Subcutaneous abdominal adipose tissue (tissue), 5 donors: Measurements from ENCODE around the gene LRRC51.
"Not testable (repeated sequence)": the region's sequence is repeated elsewhere in the genome, so short reads cannot be mapped to it uniquely, and the experiment has no call there.

Source experiments
- H3K27ac ChIP-seq: one replicate; pipeline ENCODE4 v1.7.0; 2013; ENCODE audit warnings: low read depth, mild to moderate bottlenecking, inconsistent platforms, low read length, moderate library complexity
- H3K27me3 ChIP-seq, 5 donors: one replicate each; pipeline ENCODE4 v1.7.0; 2013; ENCODE audit warnings: low read length in 5 of 5, inconsistent platforms in 1 of 5; ENCODE audit not compliant: control insufficient read depth in 5 of 5, insufficient read depth in 4 of 5
- H3K36me3 ChIP-seq, 5 donors: one replicate each; pipeline ENCODE4 v1.7.0; 2013; ENCODE audit warnings: low read length in 5 of 5; ENCODE audit not compliant: control insufficient read depth in 5 of 5, insufficient read depth in 5 of 5
- H3K4me1 ChIP-seq, 5 donors: one replicate each; pipeline ENCODE4 v1.7.0; 2013; ENCODE audit warnings: low read length in 5 of 5, mild to moderate bottlenecking in 3 of 5, moderate library complexity in 1 of 5; ENCODE audit not compliant: control insufficient read depth in 5 of 5, insufficient read depth in 5 of 5
- H3K4me3 ChIP-seq, 5 donors: one replicate each; pipeline ENCODE4 v1.7.0; 2013; ENCODE audit warnings: low read length in 5 of 5, low read depth in 1 of 5
- H3K9ac ChIP-seq, 5 donors: one replicate each; pipeline ENCODE4 v1.7.0; 2013; ENCODE audit warnings: low read length in 5 of 5, mild to moderate bottlenecking in 4 of 5, moderate library complexity in 3 of 5
- H3K9me3 ChIP-seq, 5 donors: one replicate each; pipeline ENCODE4 v1.7.0; 2013; ENCODE audit warnings: low read length in 5 of 5; ENCODE audit not compliant: control insufficient read depth in 5 of 5
- donor health status: healthy.
- donor health status: healthy.
- donor health status: healthy.
- donor health status: healthy.
- donor health status: healthy.

Gene LRRC51

GRCh38 chr11:72135891-72136683 is 55.4 kb downstream of the LRRC51 start:
- no peaks in the 10 kb centered on the region for H3K27me3 ChIP-seq
- H3K4me1 ChIP-seq, result peaks cover 0 to 5% (median 0%) of the 10 kb centered on the region in 5 donors
- H3K27ac ChIP-seq, result no peak overlapping the region
- H3K9ac ChIP-seq, result no peak overlapping the region
- no peak overlapping the region for H3K4me3 ChIP-seq
- no peaks in the 10 kb centered on the region for H3K36me3 ChIP-seq
- H3K9me3 ChIP-seq, result no peaks in the 10 kb centered on the region

- Histone ChIP-seq H3K36me3 (no peaks in the 10 kb centered on the region), H3K27ac (no peak overlapping the region), H3K4me1 (peaks cover 0 to 5% (median 0%) of the 10 kb centered on the region in 5 donors), H3K27me3 (no peaks in the 10 kb centered on the region), H3K9me3 (no peaks in the 10 kb centered on the region), H3K4me3 (no peak overlapping the region), H3K9ac (no peak overlapping the region)
Observed at GRCh38 chr11:72136684-72137262, 56.1 kb downstream of the LRRC51 start.

DNA sequence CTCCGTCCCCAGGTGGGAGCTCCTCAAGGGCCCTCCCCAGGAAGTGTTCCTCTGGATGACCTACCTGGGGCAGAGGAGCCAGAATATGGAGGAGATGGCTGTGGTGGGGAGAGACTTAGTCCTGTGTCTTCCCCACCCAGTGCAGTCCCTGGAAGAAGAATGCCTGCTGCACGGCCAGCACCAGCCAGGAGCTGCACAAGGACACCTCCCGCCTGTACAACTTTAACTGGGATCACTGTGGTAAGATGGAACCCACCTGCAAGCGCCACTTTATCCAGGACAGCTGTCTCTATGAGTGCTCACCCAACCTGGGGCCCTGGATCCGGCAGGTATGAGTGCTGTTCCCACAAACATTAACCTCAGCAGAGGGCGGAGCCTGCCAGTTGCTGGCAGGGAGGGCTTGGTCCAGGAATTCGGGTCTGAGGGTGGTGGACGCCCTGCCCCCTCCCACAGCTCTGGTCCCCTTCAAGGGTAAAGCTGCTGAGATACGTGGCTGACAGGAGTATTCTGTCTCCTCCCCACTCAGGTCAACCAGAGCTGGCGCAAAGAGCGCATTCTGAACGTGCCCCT is 58.3 kb downstream of the LRRC51 start:
- Histone ChIP-seq H3K4me1 (peaks cover 0 to 2% (median 0%) of the 10 kb centered on the region in 5 donors), H3K36me3 (no peaks in the 10 kb centered on the region), H3K27me3 (no peaks in the 10 kb centered on the region), H3K9me3 (no peaks in the 10 kb centered on the region), H3K27ac (no peak overlapping the region), H3K4me3 (no peak overlapping the region), H3K9ac (no peak overlapping the region)

- no peaks in the 10 kb centered on the region for H3K27me3 ChIP-seq
- H3K36me3 ChIP-seq, result no peaks in the 10 kb centered on the region
- no peaks in the 10 kb centered on the region for H3K9me3 ChIP-seq
- no peak overlapping the region for H3K9ac ChIP-seq
- H3K27ac ChIP-seq, result no peak overlapping the region
- H3K4me3 ChIP-seq, result no peak overlapping the region
- H3K4me1 ChIP-seq, result peaks cover 0 to 3% (median 0%) of the 10 kb centered on the region in 5 donors
Observed at GRCh38 chr11:72139500-72139899, 58.9 kb downstream of the LRRC51 start.

DNA sequence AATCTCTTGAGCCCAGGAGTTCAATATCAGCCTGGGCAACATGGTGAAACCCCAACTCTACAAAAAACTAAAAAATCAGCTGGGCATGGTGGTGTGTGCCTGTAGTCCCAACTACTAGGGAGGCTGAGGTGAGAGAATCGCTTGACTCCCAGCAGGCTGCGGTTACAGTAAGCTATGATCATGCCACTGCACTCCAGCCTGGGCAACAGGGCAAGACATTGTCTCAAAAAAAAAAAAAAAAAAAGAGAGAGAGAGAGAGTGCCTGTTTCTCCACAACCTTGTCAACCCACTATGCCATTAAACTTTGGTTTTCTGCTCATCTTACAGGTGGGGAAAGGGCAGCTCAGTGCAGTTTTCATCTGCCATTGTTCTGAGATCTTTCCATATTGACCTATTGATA is 60.0 kb downstream of the LRRC51 start:
- peaks cover 0 to 3% (median 0%) of the 10 kb centered on the region in 5 donors for H3K4me1 ChIP-seq
- H3K4me3 ChIP-seq, result no peak overlapping the region
- H3K27ac ChIP-seq, result no peak overlapping the region
- no peaks in the 10 kb centered on the region for H3K27me3 ChIP-seq
- no peaks in the 10 kb centered on the region for H3K9me3 ChIP-seq
- H3K36me3 ChIP-seq, result no peaks in the 10 kb centered on the region
- no peak overlapping the region for H3K9ac ChIP-seq

GRCh38 chr11:72141066-72141465 is 60.4 kb downstream of the LRRC51 start:
- peaks cover 0 to 3% (median 0%) of the 10 kb centered on the region in 5 donors for H3K4me1 ChIP-seq
- H3K27me3 ChIP-seq, result no peaks in the 10 kb centered on the region
- H3K9me3 ChIP-seq, result no peaks in the 10 kb centered on the region
- no peak overlapping the region for H3K9ac ChIP-seq
- H3K4me3 ChIP-seq, result no peak overlapping the region
- H3K36me3 ChIP-seq, result no peaks in the 10 kb centered on the region
- H3K27ac ChIP-seq, result no peak overlapping the region

- H3K4me3 ChIP-seq, H3K4me1 ChIP-seq, H3K27me3 ChIP-seq, H3K27ac ChIP-seq, H3K36me3 ChIP-seq, H3K9me3 ChIP-seq, H3K9ac ChIP-seq: not testable (repeated sequence)
Observed at GRCh38 chr11:72142086-72142485, 61.4 kb downstream of the LRRC51 start.

- H3K9me3 ChIP-seq, H3K4me3 ChIP-seq, H3K4me1 ChIP-seq, H3K27ac ChIP-seq, H3K27me3 ChIP-seq, H3K9ac ChIP-seq, H3K36me3 ChIP-seq: not testable (repeated sequence)
Observed at GRCh38 chr11:72142543-72142942, 61.9 kb downstream of the LRRC51 start.

DNA sequence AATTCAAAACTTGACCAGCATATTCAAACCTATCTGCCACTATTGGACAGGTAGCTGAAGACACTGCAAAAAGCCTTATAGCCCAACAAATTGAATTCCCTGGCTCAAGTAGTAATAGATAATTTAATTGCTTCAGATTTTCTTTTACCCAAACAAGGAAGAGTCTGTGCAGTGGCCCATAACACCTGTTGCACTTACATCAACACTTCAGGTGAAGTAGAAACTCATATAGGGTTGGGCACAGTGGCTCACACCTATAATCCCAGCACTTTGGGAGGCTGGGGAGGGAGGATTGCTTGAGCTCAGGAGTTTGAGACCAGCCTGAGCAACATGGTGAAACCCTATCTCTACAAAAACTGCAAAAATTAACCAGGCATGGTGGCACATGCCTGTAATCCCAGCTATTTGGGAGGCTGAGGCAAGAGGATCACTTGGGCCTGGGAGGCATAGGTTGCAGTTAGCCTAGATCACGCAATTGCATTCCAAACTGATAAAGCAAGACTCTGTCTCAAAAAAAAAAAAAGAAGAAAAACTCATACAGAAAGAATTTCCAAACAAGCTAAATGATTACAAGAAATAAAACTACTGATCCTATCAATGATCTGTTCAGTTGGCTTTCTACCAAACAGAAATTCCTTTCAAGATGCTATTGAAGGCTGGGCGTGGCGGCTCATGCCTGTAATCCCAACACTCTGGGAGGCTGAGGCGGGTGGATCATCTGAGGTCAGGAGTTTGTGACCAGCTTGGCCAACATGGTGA is 64.3 kb downstream of the LRRC51 start:
- no peaks in the 10 kb centered on the region for H3K27me3 ChIP-seq

More for the DNA sequence above, 64.3 kb downstream of the LRRC51 start:
- Histone ChIP-seq H3K9me3 (no peaks in the 10 kb centered on the region), H3K4me3 (no peak overlapping the region), H3K36me3 (no peaks in the 10 kb centered on the region), H3K27ac (no peak overlapping the region), H3K4me1 (peaks cover 0 to 3% (median 0%) of the 10 kb centered on the region in 5 donors), H3K9ac (no peak overlapping the region)
